ENCODE results near the gene PIK3IP1. TPM values are rescaled to one million over a fixed set of nuclear protein-coding genes. Genes with fewer than 3 reads are reported as not detected.

The PIK3IP1 gene
- total and polyA plus RNA-seq, 10 of the 15 experiments (the other 5 are each of a cell fraction or from before 2014, with no cell fraction given): 0.77 to 6.5 (median 3.0) TPM

DNA sequence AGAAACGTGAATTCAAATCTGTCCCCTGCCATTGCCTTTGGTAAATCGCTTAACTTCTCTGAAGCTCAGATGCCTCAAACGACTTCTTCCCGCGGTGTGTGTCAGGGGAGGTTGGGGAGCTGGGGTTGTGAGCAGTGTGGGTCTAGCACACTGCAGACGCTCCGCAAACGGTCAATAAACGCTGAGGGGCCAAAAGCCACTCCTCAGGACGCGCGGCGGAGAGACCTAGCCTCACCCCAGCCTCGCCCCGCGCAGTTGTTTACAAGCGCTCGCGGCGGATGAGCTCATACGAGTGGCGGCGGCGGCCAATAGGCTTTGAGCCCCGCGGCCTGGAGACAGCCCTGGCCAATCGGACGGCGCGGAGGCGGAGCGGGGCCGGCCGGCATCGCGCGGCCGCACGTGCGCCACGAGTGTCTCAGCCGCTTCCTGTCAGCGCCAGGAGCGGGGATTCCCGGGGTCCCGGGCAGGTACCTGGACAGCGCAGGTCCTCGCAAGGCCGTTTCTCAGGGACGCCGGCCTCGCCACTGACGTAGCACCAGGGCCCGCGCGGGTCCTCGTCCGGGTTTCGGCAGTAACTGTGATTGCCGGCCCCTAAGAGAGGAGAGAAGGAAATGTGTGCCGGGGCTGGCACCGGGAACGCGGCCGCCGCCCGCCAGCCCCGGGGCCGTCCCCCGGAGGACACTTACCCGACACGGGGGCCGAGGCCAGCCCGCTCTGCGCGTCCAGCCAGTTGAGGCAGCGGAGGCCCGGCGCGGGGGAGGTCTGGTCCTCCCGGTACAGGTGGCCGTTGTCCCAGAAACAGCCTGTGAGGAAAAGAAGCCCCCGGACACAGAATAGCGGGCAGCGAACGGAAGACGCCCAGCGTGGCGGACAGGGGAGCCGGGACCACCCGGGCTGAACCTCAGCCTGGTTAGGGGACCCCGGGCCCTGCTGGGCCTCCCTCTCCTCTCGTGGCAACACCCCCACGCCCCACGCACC is 1.5 kb downstream of the PIK3IP1 start (continued):
- TF ChIP-seq, protein P1, sequence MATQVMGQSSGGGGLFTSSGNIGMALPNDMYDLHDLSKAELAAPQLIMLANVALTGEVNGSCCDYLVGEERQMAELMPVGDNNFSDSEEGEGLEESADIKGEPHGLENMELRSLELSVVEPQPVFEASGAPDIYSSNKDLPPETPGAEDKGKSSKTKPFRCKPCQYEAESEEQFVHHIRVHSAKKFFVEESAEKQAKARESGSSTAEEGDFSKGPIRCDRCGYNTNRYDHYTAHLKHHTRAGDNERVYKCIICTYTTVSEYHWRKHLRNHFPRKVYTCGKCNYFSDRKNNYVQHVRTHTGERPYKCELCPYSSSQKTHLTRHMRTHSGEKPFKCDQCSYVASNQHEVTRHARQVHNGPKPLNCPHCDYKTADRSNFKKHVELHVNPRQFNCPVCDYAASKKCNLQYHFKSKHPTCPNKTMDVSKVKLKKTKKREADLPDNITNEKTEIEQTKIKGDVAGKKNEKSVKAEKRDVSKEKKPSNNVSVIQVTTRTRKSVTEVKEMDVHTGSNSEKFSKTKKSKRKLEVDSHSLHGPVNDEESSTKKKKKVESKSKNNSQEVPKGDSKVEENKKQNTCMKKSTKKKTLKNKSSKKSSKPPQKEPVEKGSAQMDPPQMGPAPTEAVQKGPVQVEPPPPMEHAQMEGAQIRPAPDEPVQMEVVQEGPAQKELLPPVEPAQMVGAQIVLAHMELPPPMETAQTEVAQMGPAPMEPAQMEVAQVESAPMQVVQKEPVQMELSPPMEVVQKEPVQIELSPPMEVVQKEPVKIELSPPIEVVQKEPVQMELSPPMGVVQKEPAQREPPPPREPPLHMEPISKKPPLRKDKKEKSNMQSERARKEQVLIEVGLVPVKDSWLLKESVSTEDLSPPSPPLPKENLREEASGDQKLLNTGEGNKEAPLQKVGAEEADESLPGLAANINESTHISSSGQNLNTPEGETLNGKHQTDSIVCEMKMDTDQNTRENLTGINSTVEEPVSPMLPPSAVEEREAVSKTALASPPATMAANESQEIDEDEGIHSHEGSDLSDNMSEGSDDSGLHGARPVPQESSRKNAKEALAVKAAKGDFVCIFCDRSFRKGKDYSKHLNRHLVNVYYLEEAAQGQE (IDR thresholded peaks at IDR 0.05; ENCODE audit: low read depth, low read length): no peak; the same call in 1 of the 2 replicates
- TF ChIP-seq GATAD2B (conservative IDR thresholded peaks at IDR 0.05; ENCODE audit: low read depth): peak; percentile 93
- TF ChIP-seq BCL11A (IDR thresholded peaks at IDR 0.05; ENCODE audit: low read depth, low read length): no peak
- TF ChIP-seq IRF5 (IDR thresholded peaks at IDR 0.05; ENCODE audit: borderline replicate concordance): no peak
- no peak for TF ChIP-seq PRDM15 (CRISPR knock-in tag; IDR thresholded peaks at IDR 0.05)
- TF ChIP-seq PAX8 (IDR thresholded peaks at IDR 0.05): no peak
- TF ChIP-seq KAT2A (conservative IDR thresholded peaks at IDR 0.05; ENCODE audit: control insufficient read depth, low read depth, low read length): no peak
- TF ChIP-seq ZNF207 (IDR thresholded peaks at IDR 0.05; ENCODE audit: borderline replicate concordance): no peak
- TF ChIP-seq SMAD1 (IDR thresholded peaks at IDR 0.05; ENCODE audit: low read depth, partially characterized antibody): no peak
- TF ChIP-seq WRNIP1 (IDR thresholded peaks at IDR 0.05; ENCODE audit: borderline replicate concordance, low read depth, low read length): no peak
- no peak for TF ChIP-seq POU2F2 (IDR thresholded peaks at IDR 0.05; ENCODE audit: borderline replicate concordance, low read depth, low read length)
- no peak for TF ChIP-seq RUNX3 (IDR thresholded peaks at IDR 0.05; ENCODE audit: low read length)
- TF ChIP-seq EED (IDR thresholded peaks at IDR 0.05; ENCODE audit: low read depth): no peak; the same call in 1 of the 2 replicates
- no peak for TF ChIP-seq MTA2 (IDR thresholded peaks at IDR 0.05; ENCODE audit: low read depth)
- TF ChIP-seq, protein P2, sequence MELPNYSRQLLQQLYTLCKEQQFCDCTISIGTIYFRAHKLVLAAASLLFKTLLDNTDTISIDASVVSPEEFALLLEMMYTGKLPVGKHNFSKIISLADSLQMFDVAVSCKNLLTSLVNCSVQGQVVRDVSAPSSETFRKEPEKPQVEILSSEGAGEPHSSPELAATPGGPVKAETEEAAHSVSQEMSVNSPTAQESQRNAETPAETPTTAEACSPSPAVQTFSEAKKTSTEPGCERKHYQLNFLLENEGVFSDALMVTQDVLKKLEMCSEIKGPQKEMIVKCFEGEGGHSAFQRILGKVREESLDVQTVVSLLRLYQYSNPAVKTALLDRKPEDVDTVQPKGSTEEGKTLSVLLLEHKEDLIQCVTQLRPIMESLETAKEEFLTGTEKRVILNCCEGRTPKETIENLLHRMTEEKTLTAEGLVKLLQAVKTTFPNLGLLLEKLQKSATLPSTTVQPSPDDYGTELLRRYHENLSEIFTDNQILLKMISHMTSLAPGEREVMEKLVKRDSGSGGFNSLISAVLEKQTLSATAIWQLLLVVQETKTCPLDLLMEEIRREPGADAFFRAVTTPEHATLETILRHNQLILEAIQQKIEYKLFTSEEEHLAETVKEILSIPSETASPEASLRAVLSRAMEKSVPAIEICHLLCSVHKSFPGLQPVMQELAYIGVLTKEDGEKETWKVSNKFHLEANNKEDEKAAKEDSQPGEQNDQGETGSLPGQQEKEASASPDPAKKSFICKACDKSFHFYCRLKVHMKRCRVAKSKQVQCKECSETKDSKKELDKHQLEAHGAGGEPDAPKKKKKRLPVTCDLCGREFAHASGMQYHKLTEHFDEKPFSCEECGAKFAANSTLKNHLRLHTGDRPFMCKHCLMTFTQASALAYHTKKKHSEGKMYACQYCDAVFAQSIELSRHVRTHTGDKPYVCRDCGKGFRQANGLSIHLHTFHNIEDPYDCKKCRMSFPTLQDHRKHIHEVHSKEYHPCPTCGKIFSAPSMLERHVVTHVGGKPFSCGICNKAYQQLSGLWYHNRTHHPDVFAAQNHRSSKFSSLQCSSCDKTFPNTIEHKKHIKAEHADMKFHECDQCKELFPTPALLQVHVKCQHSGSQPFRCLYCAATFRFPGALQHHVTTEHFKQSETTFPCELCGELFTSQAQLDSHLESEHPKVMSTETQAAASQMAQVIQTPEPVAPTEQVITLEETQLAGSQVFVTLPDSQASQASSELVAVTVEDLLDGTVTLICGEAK (IDR thresholded peaks at IDR 0.05; ENCODE audit: borderline replicate concordance): no peak
- no peak for TF ChIP-seq NFXL1 (IDR thresholded peaks at IDR 0.05; ENCODE audit: borderline replicate concordance)

Measured in GM12878 (cell line).